HepG2 (cell line): ENCODE measurements around the gene NGDN. TPM values are rescaled to one million over a fixed set of nuclear protein-coding genes. Genes with fewer than 3 reads are reported as not detected.

Experiments used
- ARNT ChIP-seq: fragments of 450-650 bp; IDR thresholded peaks from 2 replicates; pipeline ENCODE4 v1.6.1; 2017
- ELK4 ChIP-seq: sonication (generic); formaldehyde crosslinking; IDR thresholded peaks from 2 replicates; pipeline ENCODE4 v1.9.0; 2021; ENCODE audit warnings: missing genetic modification reagents, borderline replicate concordance
- GMEB2 ChIP-seq: IDR thresholded peaks from 2 replicates; pipeline ENCODE4 v1.6.1; 2016; ENCODE audit warnings: missing biosample characterization, missing genetic modification reagents, low read depth
- HDAC2 ChIP-seq: sonication (generic); formaldehyde crosslinking; IDR thresholded peaks from 2 replicates; pipeline ENCODE4 v1.4.0; 2020; ENCODE audit warnings: missing genetic modification reagents
- HNRNPLL ChIP-seq: fragments of 200-400 bp; formaldehyde crosslinking; IDR thresholded peaks from 2 replicates; pipeline ENCODE4 v1.6.1; 2017; ENCODE audit warnings: mild to moderate bottlenecking, low read depth, low read length; ENCODE audit not compliant: poor library complexity, severe bottlenecking
- MXD1 ChIP-seq: sonication (generic); formaldehyde crosslinking; IDR thresholded peaks from 2 replicates; pipeline ENCODE4 v1.4.0; 2020; ENCODE audit warnings: mild to moderate bottlenecking, missing genetic modification reagents
- PHF20 ChIP-seq: sonication (generic); formaldehyde crosslinking; IDR thresholded peaks from 2 replicates; pipeline ENCODE4 v1.5.0; 2020; ENCODE audit warnings: mild to moderate bottlenecking, missing genetic modification reagents
- SKIL ChIP-seq: sonication (generic); formaldehyde crosslinking; IDR thresholded peaks from 2 replicates; pipeline ENCODE4 v1.8.0; 2022; ENCODE audit warnings: missing genetic modification reagents, mild to moderate bottlenecking, moderate library complexity, borderline replicate concordance
- TAF1 ChIP-seq: sonication (generic); formaldehyde crosslinking; IDR thresholded peaks from 2 replicates; pipeline ENCODE4 v1.4.0; 2020; ENCODE audit warnings: missing genetic modification reagents
- ZBTB40 ChIP-seq, 2 experiments: fragments of 450-650 bp in 1 of 2; sonication (generic) in 1 of 2; formaldehyde crosslinking in 1 of 2; IDR thresholded peaks; 2 replicates each; pipeline versions ENCODE4 v1.6.1 to v1.8.0; 2016 to 2022; ENCODE audit warnings: antibody characterized with exemption in 1 of 2, mild to moderate bottlenecking in 1 of 2, missing genetic modification reagents in 1 of 2
- ZNF563 ChIP-seq: sonication (generic); formaldehyde crosslinking; IDR thresholded peaks from 2 replicates; pipeline ENCODE4 v1.8.0; 2022; ENCODE audit warnings: mild to moderate bottlenecking, moderate library complexity, missing genetic modification reagents
- ZNF567 ChIP-seq: sonication (generic); formaldehyde crosslinking; IDR thresholded peaks from 2 replicates; pipeline ENCODE4 v1.8.1; 2023; ENCODE audit warnings: mild to moderate bottlenecking, missing genetic modification reagents, borderline replicate concordance
- ZNF816 ChIP-seq: sonication (generic); formaldehyde crosslinking; IDR thresholded peaks from 2 replicates; pipeline ENCODE4 v1.8.0; 2022; ENCODE audit warnings: missing genetic modification reagents, mild to moderate bottlenecking, borderline replicate concordance
- ZSCAN31 ChIP-seq: sonication (generic); formaldehyde crosslinking; IDR thresholded peaks from 2 replicates; pipeline ENCODE4 v1.5.0; 2020; ENCODE audit warnings: low read depth, mild to moderate bottlenecking, missing genetic modification reagents
- polyA plus RNA-seq, 8 experiments: library from polyadenylated mRNA; depleted of rRNA in 3 of 8; stranded (reverse) in 7 of 8; unstranded in 1 of 8; fragments of >200 nt; fragmentation: Illumina TruSeq in 4 of 8; extraction: Trizol in 4 of 8; gene quantifications; 2 replicates each; pipeline versions ENCODE4 v1.2.1 to v1.2.3, GENCODE V29; 2011 to 2016; ENCODE audit warnings: low read depth in 4 of 8, missing spikeins in 1 of 8, mixed read lengths in 1 of 8; ENCODE audit not compliant: insufficient read depth in 1 of 8
- total RNA-seq, 5 experiments: library from RNA; depleted of rRNA; stranded (reverse); fragments of >200 nt; fragmentation: Illumina TruSeq; extraction: Trizol; gene quantifications; 2 replicates each; pipeline ENCODE4 v1.2.3, GENCODE V29; 2016; ENCODE audit warnings: low read depth in 1 of 5

The NGDN gene
- total and polyA plus RNA-seq, 2 of the 13 experiments (the other 11 are each of a cell fraction or from before 2014, with no cell fraction given), result 154 to 216 TPM

GRCh38 chr14:23469906-23470403 lies 452 bp downstream of the NGDN start (continued):
- TF ChIP-seq ZSCAN31 (CRISPR knock-in tag) (peak; percentile 87; the same call in 1 of the 2 replicates), PHF20 (CRISPR knock-in tag) (peak; percentile 86), HNRNPLL (no peak), ELK4 (CRISPR knock-in tag) (no peak), ZNF567 (CRISPR knock-in tag) (0 out of 2 replicates have a peak, but pooled peaks have one; percentile 20), ZNF816 (CRISPR knock-in tag) (no peak), ARNT (no peak), HDAC2 (no peak; the same call in 1 of the 2 replicates), ZNF563 (CRISPR knock-in tag) (no peak), SKIL (no peak), GMEB2 (peak; percentile 3; the same call in 1 of the 2 replicates), MXD1 (CRISPR knock-in tag) (no peak; the same call in 1 of the 2 replicates), TAF1 (CRISPR knock-in tag) (no peak), ZBTB40 (IDR thresholded peaks at IDR 0.05) (no peak), ZBTB40 (CRISPR knock-in tag; IDR thresholded peaks at IDR 0.05) (no peak; the same call in 1 of the 2 replicates)
